ENCODE results near the gene BRD9. TPM values are rescaled to one million over a fixed set of nuclear protein-coding genes. Genes with fewer than 3 reads are reported as not detected.
A peak's percentile ranks its signal among the peaks of the same experiment; 100 is the strongest.
"Not testable (repeated sequence)": the region's sequence is repeated elsewhere in the genome, so short reads cannot be mapped to it uniquely, and the experiment has no call there.

Gene BRD9
- total and polyA plus RNA-seq, 5 donors = 17.1 to 41.3 (median 32.8) TPM

DNA sequence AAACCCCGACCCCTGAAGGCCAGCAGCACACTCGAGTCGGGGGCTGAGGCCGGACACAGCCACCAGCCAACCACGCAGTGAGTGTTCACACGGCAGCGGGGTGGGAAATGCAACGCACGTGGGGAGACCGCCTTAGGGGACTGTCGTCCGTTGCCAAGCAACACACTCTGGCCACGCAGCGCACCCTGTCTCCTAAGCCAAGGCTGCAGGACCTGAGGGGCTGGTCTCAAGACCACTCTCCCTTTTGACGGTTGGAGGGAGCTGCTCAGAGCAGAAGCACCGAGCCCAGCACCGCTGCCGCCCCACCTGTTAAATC, 7.5 kb downstream of the BRD9 start:
- ATAC-seq (peak in 1 of 2 donors; percentile 5), DNase-seq (peak in 1 of 3 donors; percentile 61)

DNA sequence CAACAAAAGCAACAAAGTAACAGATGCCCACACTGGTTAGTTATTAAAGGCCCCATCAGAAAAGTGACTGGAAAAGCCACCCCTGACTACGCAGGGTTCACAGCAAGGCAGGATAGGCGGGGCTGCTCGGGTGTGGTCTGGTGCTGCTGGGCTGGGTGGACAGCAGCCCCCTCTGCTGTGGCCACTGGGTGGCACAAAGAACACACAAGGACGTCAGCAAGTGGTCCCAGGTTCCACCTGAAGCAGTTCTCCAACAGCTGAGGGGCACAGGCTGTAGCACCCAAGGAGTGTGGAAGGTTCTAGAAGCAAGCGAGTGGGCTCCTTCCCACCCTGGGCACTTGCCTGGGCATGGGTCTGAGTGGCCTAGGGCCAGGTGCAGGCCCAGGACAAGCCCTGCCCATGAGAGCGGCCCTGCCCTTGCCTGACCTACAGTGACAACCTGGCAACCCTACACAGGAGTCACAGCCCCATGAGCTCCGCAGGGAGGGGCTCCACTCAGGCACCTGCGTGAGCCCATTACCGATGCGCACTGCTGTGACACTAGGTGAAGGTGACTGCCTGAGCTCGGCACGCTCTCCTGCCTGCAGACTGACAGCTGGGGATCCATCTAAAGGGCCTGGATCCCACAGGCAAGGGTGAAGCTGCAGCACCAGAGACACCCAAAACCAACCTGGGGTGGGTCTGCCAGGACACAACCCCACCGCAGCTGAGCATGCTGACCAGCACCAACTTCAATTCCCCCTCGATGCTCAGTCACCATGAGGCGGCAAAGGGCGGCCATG, 8.1 kb downstream of the BRD9 start:
- Histone ChIP-seq H3K9me3 (ENCODE audit: control insufficient read depth, low read length) (no peaks in the 10 kb centered on the region), H3K4me3 (ENCODE audit: low read length) (no peak overlapping the region), H3K27me3 (ENCODE audit: control insufficient read depth, insufficient read depth) (no peaks in the 10 kb centered on the region), H3K4me1 (ENCODE audit: control insufficient read depth, insufficient read depth, low read length) (no peaks in the 10 kb centered on the region), H3K27ac (ENCODE audit: low read length) (no peak overlapping the region)
- WGBS = 92% methylated on average over 16 of the region's 16 CpGs
- peak; percentile 22 to 66 for ATAC-seq
- intact Hi-C loops (cut with DNase I) = no loop called here
- no peak for DNase-seq

More for the DNA sequence above, 7.5 kb downstream of the BRD9 start:
- Histone ChIP-seq H3K9me3 (ENCODE audit: control insufficient read depth, low read length) (no peaks in the 10 kb centered on the region), H3K4me1 (ENCODE audit: control insufficient read depth, insufficient read depth, low read length) (no peaks in the 10 kb centered on the region), H3K27ac (ENCODE audit: low read length) (no peak overlapping the region), H3K27me3 (ENCODE audit: control insufficient read depth, insufficient read depth) (no peaks in the 10 kb centered on the region), H3K4me3 (ENCODE audit: low read length) (no peak overlapping the region)
- 84% methylated on average over 18 of the region's 18 CpGs for WGBS
- intact Hi-C loops (cut with DNase I) = no loop called here

DNA sequence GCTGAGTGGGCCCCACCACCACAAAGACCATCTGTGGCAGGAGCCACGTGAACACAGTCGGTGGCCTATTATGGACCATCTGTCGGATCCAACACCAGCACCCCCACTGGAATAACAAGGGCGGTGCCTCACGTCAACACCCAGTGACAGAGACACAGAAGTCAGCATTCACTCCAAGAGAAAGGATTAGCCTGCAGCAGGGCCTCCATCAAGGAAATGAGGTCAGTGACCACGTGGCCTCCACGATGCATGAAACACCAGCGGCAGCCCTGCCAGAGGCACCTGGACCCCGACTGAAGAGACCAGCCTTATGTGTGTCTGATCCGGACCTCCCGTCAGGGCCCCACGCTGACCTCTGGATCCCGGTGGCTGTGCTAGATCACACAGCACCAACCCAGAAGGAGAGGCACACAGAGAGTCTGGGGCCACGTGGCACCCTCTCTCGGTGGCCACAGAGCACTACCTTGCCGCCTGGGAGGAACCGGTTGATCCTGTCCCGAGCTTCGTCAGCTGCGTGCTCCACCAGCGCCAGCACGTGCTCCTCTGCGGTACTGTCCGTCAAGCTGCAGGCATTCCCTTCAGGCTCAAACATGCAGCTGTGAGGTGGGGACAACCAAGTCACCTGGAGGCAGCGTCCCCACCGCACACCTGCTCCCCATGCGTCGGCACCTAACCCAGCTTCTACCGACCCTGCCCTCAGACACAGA, 9.0 kb downstream of the BRD9 start:
- 94% methylated on average over 29 of the region's 29 CpGs for WGBS
- no peak overlapping the region for H3K4me3 ChIP-seq (ENCODE audit: low read length)
- intact Hi-C loops (cut with DNase I) = no loop called here
- ATAC-seq = no peak
- H3K27ac ChIP-seq (ENCODE audit: low read length) = no peak overlapping the region
- H3K9me3 ChIP-seq (ENCODE audit: control insufficient read depth, low read length) = no peaks in the 10 kb centered on the region
- DNase-seq = no peak
- H3K4me1 ChIP-seq (ENCODE audit: control insufficient read depth, insufficient read depth, low read length) = no peaks in the 10 kb centered on the region
- no peaks in the 10 kb centered on the region for H3K27me3 ChIP-seq (ENCODE audit: control insufficient read depth, insufficient read depth)

DNA sequence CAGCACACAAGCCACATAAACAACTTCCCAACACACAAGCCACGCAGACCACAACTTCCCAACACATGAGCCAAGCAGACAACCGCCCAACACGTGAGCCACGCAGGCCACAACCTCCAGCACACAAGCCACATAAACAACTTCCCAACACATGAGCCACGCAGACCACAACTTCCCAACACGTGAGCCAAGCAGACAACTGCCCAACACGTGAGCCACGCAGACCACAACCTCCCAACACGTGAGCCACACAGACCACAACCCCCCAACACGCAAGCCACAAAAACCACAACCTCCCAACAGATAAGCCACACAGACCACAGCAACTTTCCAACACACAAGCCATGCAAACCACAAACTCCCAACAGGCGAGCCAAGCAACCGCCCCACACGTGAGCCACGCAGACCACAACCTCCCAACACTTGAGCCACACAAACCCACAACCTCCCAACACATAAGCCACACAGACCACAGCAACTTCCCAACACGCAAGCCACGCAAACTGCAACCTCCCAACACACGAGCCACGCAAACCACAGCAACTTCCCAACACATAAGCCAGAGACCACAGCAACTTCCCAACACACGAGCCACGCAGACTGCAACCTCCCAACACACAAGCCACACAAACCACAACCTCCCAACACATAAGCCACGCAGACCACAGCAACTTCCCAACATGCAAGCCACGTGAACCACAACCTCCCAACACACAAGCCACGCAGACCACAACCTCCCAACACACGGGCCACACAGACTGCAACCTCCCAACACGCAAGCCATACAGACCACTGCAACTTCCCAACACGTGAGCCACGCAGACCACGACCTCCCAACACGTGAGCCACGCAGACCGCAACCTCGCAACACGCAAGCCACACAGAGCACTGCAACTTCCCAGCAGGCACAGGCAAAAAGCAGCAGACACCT, 10.1 kb downstream of the BRD9 start:
- 93% methylated on average over 33 of the region's 33 CpGs for WGBS
- Histone ChIP-seq H3K27me3 (ENCODE audit: control insufficient read depth, insufficient read depth) (no peaks in the 10 kb centered on the region), H3K4me1 (ENCODE audit: control insufficient read depth, insufficient read depth, low read length) (no peaks in the 10 kb centered on the region), H3K4me3 (ENCODE audit: low read length) (no peak overlapping the region), H3K9me3 (ENCODE audit: control insufficient read depth, low read length) (no peaks in the 10 kb centered on the region), H3K27ac (ENCODE audit: low read length) (no peak overlapping the region)
- intact Hi-C loops (cut with DNase I) = no loop called here
- DNase-seq = no peak
- no peak for ATAC-seq

DNA sequence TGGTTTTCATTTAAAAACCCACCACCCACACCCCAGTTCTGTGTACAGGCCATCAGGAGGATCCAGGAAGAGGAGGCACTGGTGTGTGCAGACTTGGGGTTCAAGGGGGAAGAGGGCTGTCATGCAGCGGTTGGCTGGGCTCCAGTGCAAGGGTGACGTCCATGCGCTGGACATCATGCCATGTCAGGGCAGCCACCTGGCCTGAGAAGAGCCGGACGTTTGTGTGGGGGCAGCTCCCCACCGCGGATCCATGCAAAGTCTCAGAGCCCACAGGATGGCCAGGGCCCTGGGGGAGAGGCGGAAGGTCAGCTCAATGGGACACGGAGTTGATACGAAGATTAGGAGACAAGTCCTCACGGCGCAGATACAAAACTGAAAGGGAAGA, 11.1 kb downstream of the BRD9 start:
- H3K4me3 ChIP-seq (ENCODE audit: low read length) = no peak overlapping the region
- no peaks in the 10 kb centered on the region for H3K27me3 ChIP-seq (ENCODE audit: control insufficient read depth, insufficient read depth)
- H3K27ac ChIP-seq (ENCODE audit: low read length) = no peak overlapping the region
- intact Hi-C loops (cut with DNase I) = no loop called here
- no peaks in the 10 kb centered on the region for H3K4me1 ChIP-seq (ENCODE audit: control insufficient read depth, insufficient read depth, low read length)
- WGBS = 83% methylated on average over 12 of the region's 12 CpGs
- H3K9me3 ChIP-seq (ENCODE audit: control insufficient read depth, low read length) = no peaks in the 10 kb centered on the region
- DNase-seq (no peak), ATAC-seq (no peak)

DNA sequence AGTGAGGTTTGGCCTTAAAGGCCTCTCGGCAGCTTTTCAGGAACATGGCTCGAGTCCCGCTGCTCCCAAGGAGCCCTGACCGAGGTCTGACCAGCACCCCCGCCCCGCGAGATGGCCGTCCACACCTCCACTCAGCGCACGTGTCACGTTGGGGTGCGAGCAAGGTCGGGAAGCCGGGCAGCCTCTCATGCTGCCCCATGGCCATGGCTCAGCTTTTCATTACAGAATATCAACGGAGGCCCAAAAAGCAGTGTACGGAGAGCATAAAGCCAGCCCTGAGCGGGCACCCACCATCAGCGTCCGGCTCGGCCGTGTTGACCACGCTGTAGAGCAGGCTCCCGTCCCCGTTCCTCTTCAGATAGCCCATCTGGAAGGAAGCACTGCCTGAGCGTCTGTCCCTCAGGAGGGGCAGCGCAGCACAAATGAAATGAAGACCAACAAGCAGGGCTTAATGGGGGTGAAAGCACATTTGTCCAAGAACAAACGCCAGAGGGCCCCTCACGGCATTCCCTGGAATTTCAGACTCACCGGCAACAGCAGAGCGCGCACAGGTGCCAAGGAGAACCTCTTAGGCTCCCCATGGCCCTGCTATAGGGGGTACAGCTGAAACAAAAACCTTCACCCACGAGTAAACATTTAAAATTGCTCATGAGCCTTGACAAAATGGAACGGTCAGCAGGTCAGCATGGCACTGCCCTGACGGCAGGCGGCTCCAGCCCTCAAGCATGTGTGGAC, 11.6 kb downstream of the BRD9 start:
- Histone ChIP-seq H3K9me3 (ENCODE audit: control insufficient read depth, low read length) (no peaks in the 10 kb centered on the region), H3K27me3 (ENCODE audit: control insufficient read depth, insufficient read depth) (no peaks in the 10 kb centered on the region), H3K4me3 (ENCODE audit: low read length) (no peak overlapping the region), H3K27ac (ENCODE audit: low read length) (no peak overlapping the region), H3K4me1 (ENCODE audit: control insufficient read depth, insufficient read depth, low read length) (no peaks in the 10 kb centered on the region)
- intact Hi-C loops (cut with DNase I) = no loop called here
- peak in 1 of 3 donors; percentile 39 for DNase-seq
- no peak for ATAC-seq
- WGBS = 95% methylated on average over 35 of the region's 35 CpGs

DNA sequence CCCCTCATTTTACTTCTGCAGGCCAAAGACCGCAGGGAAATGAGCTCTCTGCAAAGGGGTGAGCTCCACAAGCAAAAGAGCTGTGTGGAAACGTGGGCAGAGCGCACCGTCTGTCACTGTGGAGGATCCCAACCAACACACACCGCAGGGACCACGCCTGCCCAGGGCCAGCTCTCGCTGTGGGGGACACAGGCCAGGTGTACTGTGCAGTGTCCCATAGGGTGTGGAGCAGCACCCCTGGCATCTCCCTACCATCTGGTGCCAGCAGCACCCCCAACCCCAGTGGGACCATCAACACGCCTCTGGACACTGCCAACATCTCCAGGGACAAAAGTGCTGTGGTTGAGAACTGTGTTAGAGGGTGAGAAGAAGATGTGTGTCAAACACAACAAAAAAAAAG, 13.9 kb downstream of the BRD9 start:
- ATAC-seq = peak in 1 of 2 donors; percentile 39
- no CpG with 5 or more reads among the region's 8 CpGs for WGBS
- H3K4me1 ChIP-seq (ENCODE audit: control insufficient read depth, insufficient read depth, low read length); H3K4me3 ChIP-seq (ENCODE audit: low read length); DNase-seq; H3K9me3 ChIP-seq (ENCODE audit: control insufficient read depth, low read length); H3K27ac ChIP-seq (ENCODE audit: low read length); intact Hi-C loops (cut with DNase I); H3K27me3 ChIP-seq (ENCODE audit: control insufficient read depth, insufficient read depth): not testable (repeated sequence)

DNA sequence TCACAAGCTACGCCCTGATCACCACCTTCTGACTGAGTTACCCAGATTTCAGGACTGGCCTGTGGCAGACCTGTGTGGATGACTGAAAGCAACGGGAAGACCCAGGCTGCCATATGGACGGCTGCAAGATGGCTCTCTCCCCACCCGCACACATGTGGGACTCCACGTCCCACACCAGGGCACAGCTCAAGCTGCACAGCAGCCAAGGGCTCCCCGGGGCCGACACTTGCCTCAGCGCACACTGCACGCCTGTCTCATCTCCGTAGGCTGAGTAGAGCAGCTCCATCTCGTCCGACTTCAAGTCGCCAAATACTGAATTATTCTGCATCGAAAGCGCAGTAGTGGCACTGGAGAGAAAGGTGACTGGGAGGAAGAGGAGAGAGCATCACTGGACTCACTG, 14.5 kb downstream of the BRD9 start:
- intact Hi-C loops (cut with DNase I) = no loop called here
- 96% methylated on average over 15 of the region's 15 CpGs for WGBS
- Histone ChIP-seq H3K4me3 (ENCODE audit: low read length) (no peak overlapping the region), H3K4me1 (ENCODE audit: control insufficient read depth, insufficient read depth, low read length) (no peaks in the 10 kb centered on the region), H3K9me3 (ENCODE audit: control insufficient read depth, low read length) (no peaks in the 10 kb centered on the region), H3K27ac (ENCODE audit: low read length) (no peak overlapping the region), H3K27me3 (ENCODE audit: control insufficient read depth, insufficient read depth) (no peaks in the 10 kb centered on the region)
- ATAC-seq (no peak), DNase-seq (peak in 1 of 3 donors; percentile 42)

DNA sequence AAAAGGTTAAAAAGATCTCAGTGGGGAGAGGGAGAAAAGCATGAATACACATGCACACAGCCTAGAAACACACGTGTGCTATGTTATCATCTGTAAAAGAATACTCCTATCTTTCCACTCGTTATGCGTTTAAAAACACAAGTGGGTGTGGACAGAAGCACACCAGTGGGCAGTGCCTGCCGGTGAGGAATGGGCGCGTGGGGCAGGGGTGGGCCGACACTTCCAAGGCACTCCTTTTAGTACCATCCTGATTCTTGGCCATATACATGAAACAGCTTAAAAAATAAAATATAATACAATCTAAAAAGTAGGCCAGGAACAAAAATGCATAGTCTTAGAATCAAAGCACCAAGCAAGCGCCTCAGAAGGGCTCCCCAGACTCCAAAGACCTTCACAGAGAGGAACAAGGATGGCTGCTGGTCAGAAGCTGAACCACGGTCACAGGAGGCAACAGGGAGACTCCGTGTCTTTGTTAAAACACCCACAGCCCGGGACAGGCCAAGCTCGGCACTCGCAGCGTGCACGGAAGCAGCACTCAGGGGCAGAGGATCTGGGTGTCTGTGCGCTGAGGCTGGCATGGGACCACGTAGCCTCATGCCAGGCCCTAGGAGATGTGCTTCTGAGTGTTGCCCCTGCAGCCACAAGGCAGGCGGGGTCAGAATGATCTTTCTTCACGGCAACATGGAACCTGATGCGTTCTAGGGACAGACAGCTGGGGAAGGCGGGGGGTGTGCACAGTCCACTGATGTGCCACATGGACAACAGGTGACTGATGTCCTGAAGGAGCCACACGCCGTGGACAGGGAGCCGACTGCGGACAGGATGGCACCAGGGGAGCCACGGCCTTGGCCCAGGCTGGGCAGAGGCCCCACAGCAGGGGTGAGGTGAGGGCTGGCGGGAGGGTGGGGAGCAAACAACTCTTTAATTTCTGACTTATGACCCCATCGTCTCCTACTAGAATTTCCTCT, 15.9 kb downstream of the BRD9 start:
- no peak for ATAC-seq
- peak in 1 of 3 donors; percentile 40 for DNase-seq
- WGBS = 91% methylated on average over 28 of the region's 28 CpGs

DNA sequence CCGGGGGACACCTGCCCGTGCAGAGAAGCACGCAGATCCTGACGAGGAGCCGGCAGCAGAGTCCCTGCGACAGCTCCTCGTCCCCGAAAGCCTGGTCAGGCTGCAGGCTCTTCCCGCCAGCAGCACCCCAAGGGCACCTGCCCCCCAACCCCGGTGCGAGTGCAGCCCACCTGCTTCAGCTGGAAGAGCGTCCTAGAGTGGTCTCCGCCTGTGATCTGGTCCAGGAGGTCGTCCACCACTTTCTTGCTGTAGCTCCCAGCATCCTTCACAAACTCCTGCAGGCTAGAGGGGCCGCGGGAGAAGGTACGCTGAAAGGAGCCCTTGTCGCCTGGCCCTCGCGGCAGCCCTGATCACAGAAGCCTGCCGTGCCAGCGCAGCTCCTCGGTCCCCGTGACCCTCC, 16.7 kb downstream of the BRD9 start:
- 96% methylated on average over 24 of the region's 24 CpGs for WGBS
- peak in 1 of 3 donors; percentile 36 for DNase-seq

More for the DNA sequence above, 15.9 kb downstream of the BRD9 start:
- H3K4me1 ChIP-seq (ENCODE audit: control insufficient read depth, insufficient read depth, low read length) = no peaks in the 10 kb centered on the region
- H3K27me3 ChIP-seq (ENCODE audit: control insufficient read depth, insufficient read depth) = no peaks in the 10 kb centered on the region
- H3K4me3 ChIP-seq (ENCODE audit: low read length) = no peak overlapping the region
- H3K9me3 ChIP-seq (ENCODE audit: control insufficient read depth, low read length) = no peaks in the 10 kb centered on the region
- intact Hi-C loops (cut with DNase I) = no loop called here
- no peak overlapping the region for H3K27ac ChIP-seq (ENCODE audit: low read length)

More for the DNA sequence above, 16.7 kb downstream of the BRD9 start:
- Histone ChIP-seq H3K4me3 (ENCODE audit: low read length) (no peak overlapping the region), H3K4me1 (ENCODE audit: control insufficient read depth, insufficient read depth, low read length) (no peaks in the 10 kb centered on the region), H3K27ac (ENCODE audit: low read length) (no peak overlapping the region), H3K9me3 (ENCODE audit: control insufficient read depth, low read length) (no peaks in the 10 kb centered on the region), H3K27me3 (ENCODE audit: control insufficient read depth, insufficient read depth) (no peaks in the 10 kb centered on the region)
- ATAC-seq = no peak
- intact Hi-C loops (cut with DNase I) = no loop called here

Measured in right cardiac atrium (tissue), 5 donors.